Adrenal gland (tissue), 5 donors: ENCODE measurements around the gene C5orf22.

Experiments
- POLR2A ChIP-seq, 2 donors: fragments of 450-650 bp; IDR thresholded peaks; one replicate each; pipeline ENCODE4 v1.6.1; 2017; ENCODE audit warnings: antibody characterized with exemption in 2 of 2, mild to moderate bottlenecking in 2 of 2, moderate library complexity in 1 of 2
- TF ChIP-seq, protein P1 (sequence below), 6 experiments: fragments of 450-650 bp in 4 of 6; fragments of 200-600 bp in 2 of 6; sonication (generic) in 1 of 6; IDR thresholded peaks; 1 replicate in 5 of 6; 2 replicates in 1 of 6; pipeline versions ENCODE4 v1.5.1 to v1.8.0; 2016 to 2021; ENCODE audit warnings: antibody characterized with exemption in 6 of 6, mild to moderate bottlenecking in 2 of 6, moderate library complexity in 1 of 6
- donor health status: DM: no; HTN: no; CAD: no.

GRCh38 chr5:31530541-31531265 lies 1.4 kb upstream of the C5orf22 start:
- TF ChIP-seq, protein P1, sequence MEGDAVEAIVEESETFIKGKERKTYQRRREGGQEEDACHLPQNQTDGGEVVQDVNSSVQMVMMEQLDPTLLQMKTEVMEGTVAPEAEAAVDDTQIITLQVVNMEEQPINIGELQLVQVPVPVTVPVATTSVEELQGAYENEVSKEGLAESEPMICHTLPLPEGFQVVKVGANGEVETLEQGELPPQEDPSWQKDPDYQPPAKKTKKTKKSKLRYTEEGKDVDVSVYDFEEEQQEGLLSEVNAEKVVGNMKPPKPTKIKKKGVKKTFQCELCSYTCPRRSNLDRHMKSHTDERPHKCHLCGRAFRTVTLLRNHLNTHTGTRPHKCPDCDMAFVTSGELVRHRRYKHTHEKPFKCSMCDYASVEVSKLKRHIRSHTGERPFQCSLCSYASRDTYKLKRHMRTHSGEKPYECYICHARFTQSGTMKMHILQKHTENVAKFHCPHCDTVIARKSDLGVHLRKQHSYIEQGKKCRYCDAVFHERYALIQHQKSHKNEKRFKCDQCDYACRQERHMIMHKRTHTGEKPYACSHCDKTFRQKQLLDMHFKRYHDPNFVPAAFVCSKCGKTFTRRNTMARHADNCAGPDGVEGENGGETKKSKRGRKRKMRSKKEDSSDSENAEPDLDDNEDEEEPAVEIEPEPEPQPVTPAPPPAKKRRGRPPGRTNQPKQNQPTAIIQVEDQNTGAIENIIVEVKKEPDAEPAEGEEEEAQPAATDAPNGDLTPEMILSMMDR (IDR thresholded peaks at IDR 0.05), result no peak
- TF ChIP-seq POLR2A (IDR thresholded peaks at IDR 0.05), result no peak
